Gastroesophageal sphincter (tissue), 3 donors: ENCODE measurements around the gene SCAANT1.

Source experiments
- CTCF ChIP-seq, 4 experiments: fragments of 200-600 bp in 2 of 4; fragments of 450-650 bp in 2 of 4; sonication (generic) in 1 of 4; IDR thresholded peaks; one replicate each; pipeline ENCODE4 v1.5.1; 2017 to 2019; ENCODE audit warnings: antibody characterized with exemption in 4 of 4, mild to moderate bottlenecking in 2 of 4, moderate library complexity in 2 of 4
- EP300 ChIP-seq: sonication (generic); formaldehyde crosslinking; IDR thresholded peaks from one replicate; pipeline ENCODE4 v1.6.1; 2017; ENCODE audit warnings: antibody characterized with exemption, mild to moderate bottlenecking
- POLR2AphosphoS5 ChIP-seq: sonication (generic); formaldehyde crosslinking; IDR thresholded peaks from one replicate; pipeline ENCODE4 v1.6.1; 2017; ENCODE audit warnings: antibody characterized with exemption

GRCh38 chr3:63943678-63944077 lies 31.5 kb upstream of the SCAANT1 start:
- no peak for TF ChIP-seq POLR2AphosphoS5
- TF ChIP-seq CTCF (IDR thresholded peaks at IDR 0.05), result no peak
- TF ChIP-seq EP300, result no peak
